HG03442 (cell line): ENCODE data around the gene GAS6.
"Not testable (repeated sequence)": the region's sequence is repeated elsewhere in the genome, so short reads cannot be mapped to it uniquely, and the experiment has no call there.

ENCODE experiments used
- ATAC-seq: cut with Tn5 transposase; IDR thresholded peaks from one replicate; pipeline ENCODE4 v1.9.1; 2021; ENCODE audit warnings: mild to moderate bottlenecking, moderate library complexity; ENCODE audit not compliant: unreplicated experiment

The GAS6 gene

GRCh38 chr13:113840541-113841352 lies 23.1 kb downstream of the GAS6 start:
- ATAC-seq, result no peak

DNA sequence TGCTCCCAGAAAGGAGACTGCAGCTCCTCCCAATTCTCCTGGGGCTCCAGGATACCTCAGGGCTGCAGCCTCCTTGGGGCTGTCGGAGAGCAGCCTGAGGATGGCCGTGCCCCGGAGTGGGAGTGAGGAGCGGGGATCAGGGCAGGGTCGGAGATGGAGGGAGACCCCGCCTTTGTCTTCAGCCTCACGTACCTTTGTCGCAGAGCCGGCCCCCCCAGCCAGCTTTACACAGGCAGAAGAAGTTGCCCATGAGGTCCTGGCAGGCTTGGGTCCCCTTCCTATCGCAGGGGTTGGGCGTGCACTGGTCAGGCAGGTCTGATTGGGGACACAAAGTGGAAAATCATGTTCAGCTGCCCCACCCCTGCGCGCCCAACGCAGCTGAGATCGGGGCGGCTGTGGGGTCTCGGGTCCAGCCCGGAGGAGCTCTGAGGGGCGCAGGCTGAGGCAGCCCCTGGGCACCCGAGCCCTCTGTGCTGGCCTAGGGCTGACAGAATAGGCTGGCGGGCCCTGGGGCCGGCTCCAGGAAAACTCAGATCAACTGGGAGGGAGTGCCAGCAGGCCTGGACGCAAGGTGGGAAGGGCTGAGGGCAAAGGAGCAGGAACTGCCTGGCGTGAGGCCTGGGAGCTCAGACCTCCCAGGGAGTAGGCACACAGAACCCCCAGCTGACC lies 24.2 kb downstream of the GAS6 start:
- ATAC-seq, result no peak

GRCh38 chr13:113838711-113839201 lies 25.1 kb downstream of the GAS6 start:
- ATAC-seq, result no peak

- ATAC-seq, result no peak
These were observed 26.1 kb downstream of the GAS6 start for GRCh38 chr13:113837560-113838355.

DNA sequence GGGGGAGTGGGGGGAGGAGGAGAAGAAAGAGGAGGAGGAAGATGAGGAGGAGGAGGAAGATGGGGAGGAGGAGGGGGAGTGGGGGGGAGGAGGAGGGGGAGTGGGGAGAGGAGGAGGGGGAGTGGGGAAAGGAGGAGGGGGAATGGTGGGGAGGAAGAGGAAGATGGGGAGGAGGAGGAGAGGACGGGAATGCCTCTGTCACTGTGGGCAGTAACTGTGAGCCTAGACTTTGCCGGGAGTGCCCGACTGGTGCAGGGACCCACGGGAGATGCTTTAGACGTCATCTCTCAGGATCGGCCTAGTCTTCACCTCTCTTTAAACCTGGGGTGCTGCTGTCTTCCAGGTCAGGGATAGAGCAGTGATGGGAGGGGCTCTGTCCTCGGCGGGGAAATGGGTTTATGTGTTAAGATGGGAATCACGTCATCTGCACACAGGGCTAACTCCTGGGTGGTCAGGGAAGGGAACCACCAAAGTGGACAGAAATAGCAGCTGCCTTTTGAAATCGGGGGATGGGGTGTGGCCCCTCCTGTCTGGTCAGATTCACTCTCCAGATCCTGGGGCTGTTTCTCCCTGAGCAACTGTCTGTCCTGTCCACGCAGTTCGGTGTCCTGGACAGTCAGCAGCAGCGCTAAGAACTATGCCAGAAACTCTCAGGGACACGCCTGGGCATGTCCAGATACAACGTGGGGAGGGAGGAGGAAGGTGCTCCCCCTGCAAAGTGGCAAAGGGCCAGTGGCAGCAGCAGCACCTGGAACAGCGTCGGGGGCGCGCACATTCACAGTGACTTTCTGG lies 26.9 kb downstream of the GAS6 start:
- ATAC-seq, result no peak

GRCh38 chr13:113835461-113836270 lies 28.2 kb downstream of the GAS6 start:
- no peak for ATAC-seq

DNA sequence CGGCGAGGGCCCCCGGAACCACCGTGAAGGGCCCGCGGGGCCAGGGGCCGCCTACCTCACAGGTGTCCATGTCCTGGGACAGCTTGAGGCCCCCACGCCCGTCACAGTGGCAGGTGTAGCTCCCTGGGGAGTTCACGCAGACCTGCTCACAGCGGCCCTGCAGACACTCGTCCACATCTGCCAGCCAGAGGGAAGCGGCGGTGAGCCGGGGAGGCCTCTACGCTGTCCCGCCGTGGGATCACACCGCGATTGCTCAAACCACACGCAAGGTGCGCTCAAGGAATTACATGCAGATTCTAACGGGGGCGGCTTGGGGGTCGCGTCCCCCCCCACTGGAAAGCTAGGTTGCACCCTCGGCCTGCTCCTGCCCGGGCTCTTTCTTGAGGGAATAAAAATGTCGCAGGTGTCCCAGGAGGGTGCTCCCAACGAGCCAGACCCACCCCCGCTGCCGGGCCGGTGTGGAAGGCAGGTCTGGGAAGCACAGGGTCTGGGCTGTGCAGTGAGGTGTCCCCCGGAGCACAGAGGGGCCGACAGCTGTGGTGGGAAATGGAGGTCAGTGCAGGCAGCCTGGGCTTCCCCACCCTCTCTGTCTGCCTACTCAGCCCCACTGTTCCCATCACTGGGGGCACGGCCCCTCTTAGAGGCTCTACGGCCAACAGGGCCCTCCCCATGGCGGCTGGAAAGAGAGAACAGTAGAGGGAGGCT lies 29.2 kb downstream of the GAS6 start:
- no peak for ATAC-seq

DNA sequence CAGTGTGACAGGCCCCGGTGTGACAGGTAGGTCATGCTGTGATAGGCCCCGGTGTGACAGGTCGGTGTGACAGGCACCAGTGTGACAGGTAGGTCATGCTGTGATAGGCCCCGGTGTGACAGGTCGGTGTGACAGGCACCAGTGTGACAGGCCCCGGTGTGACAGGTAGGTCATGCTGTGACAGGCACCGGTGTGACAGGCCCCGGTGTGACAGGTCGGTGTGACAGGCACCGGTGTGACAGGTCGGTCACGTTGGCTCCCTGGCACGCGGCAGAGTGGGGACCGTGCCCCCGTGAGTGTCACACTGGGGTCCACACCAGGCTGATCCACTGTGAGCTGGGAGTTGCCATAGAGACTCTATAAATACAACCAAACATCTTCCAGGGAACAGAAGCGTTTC lies 29.9 kb downstream of the GAS6 start:
- not testable (repeated sequence) for ATAC-seq

- ATAC-seq, result no peak
These were observed 30.6 kb downstream of the GAS6 start for GRCh38 chr13:113833111-113833830.

DNA sequence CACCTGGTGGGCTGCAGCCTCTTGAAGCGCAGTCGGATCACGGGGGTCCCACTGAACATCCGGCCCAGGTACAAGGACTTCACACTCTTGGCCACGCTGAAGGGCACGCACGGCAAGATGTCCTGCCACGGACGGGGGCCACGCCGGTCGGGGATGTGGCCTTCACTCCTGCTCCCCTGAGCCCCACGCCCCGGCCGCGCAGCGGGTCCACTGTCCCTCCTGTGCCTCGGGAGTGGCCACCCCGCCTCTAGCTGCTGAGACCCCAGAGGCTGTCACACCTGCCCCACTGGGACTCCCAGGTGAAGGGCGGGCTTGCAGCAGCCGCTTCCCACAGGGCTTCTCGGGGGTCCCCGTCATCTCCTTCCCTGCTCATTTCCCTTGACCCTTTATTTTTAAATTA lies 31.2 kb downstream of the GAS6 start:
- no peak for ATAC-seq

GRCh38 chr13:113832205-113832604 lies 31.7 kb downstream of the GAS6 start:
- ATAC-seq, result no peak

- ATAC-seq, result no peak
These were observed 32.8 kb downstream of the GAS6 start for GRCh38 chr13:113831061-113831460.

DNA sequence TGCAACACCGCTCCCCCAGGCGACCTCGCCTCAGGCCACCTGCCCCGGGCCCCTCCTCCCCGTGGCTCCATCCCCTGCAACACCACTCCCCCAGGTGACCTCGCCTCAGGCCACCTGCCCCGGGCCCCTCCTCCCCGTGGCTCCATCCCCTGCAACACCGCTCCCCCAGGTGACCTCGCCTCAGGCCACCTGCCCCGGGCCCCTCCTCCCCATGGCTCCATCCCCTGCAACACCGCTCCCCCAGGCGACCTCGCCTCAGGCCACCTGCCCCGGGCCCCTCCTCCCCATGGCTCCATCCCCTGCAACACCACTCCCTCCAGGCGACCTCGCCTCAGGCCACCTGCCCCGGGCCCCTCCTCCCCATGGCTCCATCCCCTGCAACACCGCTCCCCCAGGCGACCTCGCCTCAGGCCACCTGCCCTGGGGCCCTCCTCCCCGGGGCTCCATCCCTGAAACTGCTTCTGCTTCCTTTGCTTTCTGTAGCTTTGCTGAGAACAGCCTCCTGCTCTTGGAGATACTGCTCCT lies 33.4 kb downstream of the GAS6 start:
- ATAC-seq, result not testable (repeated sequence)

DNA sequence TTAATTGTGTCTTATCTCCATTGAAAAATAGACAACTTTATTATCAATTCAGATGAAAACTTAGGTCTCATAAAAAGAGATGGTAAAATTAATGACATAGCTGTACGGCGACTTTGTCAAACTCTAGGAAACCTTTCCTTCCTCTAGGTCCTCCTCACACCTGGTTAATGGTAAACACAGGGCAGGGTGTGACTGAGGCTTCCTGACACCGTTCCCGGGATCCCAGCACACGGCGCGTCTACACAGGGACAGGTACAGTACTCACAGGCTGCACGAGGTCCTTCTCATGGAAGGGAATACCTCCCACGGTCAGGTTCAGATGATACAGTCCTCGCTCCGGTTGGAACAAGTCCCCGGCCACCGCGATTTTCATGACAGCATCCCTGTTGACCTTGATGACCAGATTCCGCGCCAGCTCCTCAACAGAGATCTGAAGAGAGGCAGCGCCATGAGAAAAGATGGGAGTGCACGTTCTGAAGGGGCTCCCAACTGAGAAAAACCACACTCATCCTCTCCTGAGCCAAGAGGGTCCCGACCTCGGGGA lies 35.5 kb downstream of the GAS6 start:
- no peak for ATAC-seq

DNA sequence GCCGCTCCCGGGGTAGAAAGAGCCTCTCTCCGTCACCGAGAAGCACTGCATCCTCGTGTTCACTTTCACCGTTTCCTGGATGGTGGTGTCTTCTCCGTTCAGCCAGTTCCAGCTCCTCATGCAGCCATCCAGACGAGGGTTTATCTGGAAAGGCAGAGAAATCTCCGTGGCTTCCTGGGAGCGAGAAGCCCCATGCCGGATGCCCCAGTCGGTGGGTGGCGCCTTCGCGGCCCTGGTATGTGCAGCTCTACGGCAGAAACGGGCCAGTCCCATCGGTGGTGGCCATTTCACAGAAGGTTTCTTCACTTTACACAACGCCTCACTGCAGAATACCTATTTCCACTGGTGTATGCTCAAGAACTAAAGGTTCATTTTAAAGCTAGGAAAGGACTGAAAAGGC lies 36.9 kb downstream of the GAS6 start:
- no peak for ATAC-seq

DNA sequence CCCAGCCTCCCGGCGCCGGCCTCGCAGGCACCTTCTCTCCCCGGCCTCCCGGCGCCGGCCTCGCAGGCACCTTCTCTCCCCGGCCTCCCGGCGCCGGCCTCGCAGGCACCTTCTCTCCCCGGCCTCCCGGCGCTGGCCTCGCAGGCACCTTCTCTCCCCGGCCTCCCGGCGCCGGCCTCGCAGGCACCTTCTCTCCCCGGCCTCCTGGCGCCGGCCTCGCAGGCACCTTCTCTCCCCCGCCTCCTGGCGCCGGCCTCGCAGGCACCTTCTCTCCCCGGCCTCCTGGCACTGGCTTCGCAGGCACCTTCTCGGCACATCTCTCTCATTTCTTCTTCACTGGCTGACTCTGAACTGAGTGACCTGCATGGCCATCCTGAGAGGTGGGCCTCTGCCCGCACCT lies 37.4 kb downstream of the GAS6 start:
- not testable (repeated sequence) for ATAC-seq

DNA sequence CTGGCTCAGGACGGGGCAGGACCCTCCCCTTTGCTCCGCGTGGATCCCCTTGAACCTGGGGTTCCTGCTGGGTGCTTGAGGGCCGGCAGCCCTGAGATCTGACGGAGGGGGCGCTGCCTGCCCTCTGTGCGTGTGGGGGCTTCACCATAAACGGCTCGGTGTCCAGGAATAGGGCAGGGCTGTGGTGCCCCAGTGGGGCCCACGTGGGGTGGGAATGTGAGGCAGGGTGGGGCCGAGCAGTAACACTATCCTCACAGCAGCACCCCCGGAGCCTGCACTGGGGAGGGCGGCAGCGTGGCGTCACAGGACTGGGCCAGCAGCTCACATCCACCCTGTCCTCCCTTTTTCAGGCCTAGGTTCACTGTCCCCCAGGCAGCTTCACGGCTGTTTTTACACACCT lies 38.0 kb downstream of the GAS6 start:
- ATAC-seq, result no peak

DNA sequence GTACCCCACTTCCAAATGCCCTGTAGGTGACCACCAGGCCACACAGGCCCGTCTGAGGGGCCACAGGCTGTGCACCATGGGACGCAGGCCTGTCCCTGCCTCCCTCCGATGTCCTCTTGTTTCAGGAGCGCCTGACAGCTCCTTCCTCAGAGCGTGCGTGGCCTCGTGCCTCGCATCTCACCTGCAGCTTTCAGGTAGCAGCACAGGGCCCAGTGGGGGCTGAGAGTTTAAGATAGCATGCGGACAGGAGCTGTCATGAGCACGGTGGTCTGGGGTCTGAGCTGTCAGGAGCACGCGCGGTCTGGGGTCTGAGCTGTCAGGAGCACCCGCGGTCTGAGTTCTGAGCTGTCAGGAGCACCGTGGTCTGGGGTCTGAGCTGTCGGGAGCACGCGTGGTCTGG lies 40.1 kb downstream of the GAS6 start:
- no peak for ATAC-seq
